ENCODE data around the gene TYK2. TPM values are rescaled to one million over a fixed set of nuclear protein-coding genes. Genes with fewer than 3 reads are reported as not detected.

The TYK2 gene
- total and polyA plus RNA-seq, 9 of the 15 experiments (the other 6 are each of a cell fraction or from before 2014, with no cell fraction given), result 15.0 to 182 (median 85.9) TPM

- TF ChIP-seq MIER1 (IDR thresholded peaks at IDR 0.05; ENCODE audit: low read depth) (no peak), TAF1 (IDR thresholded peaks at IDR 0.05; ENCODE audit: control insufficient read depth, extremely low read depth, insufficient read depth, low read length, severe bottlenecking) (no peak), SP1 (CRISPR knock-in tag; IDR thresholded peaks at IDR 0.05) (peak; percentile 91), MGA (IDR thresholded peaks at IDR 0.05) (peak; percentile 58), ZNF589 (CRISPR knock-in tag; IDR thresholded peaks at IDR 0.05; ENCODE audit: low read depth) (no peak), CREB1 (IDR thresholded peaks at IDR 0.05) (no peak), CREB1 (CRISPR knock-in tag; IDR thresholded peaks at IDR 0.05) (peak; percentile 50; the same call in 1 of the 2 replicates), HIVEP1 (CRISPR knock-in tag; IDR thresholded peaks at IDR 0.05) (no peak), YY1 (IDR thresholded peaks at IDR 0.05; ENCODE audit: borderline replicate concordance in 1 of 3, control insufficient read depth in 1 of 3, extremely low read depth in 1 of 3, insufficient read depth in 3 of 3, insufficient read length in 1 of 3, insufficient replicate concordance in 2 of 3, low read depth in 1 of 3, low read length in 2 of 3) (peak in 2 of 3 experiments; percentile 38 to 58), ZNF134 (CRISPR knock-in tag; conservative IDR thresholded peaks at IDR 0.05) (no peak), CTCF (IDR thresholded peaks at IDR 0.05 in 2 of 3, conservative IDR thresholded peaks at IDR 0.05 in 1 of 3; ENCODE audit: insufficient read depth in 2 of 3, low read depth in 1 of 3, low read length in 3 of 3) (peak; percentile 38 to 39 (median 38); a peak in 4 of 6 replicates), SRSF3 (IDR thresholded peaks at IDR 0.05; ENCODE audit: insufficient read depth, low read length) (no peak), HMGN3 (IDR thresholded peaks at IDR 0.05; ENCODE audit: borderline replicate concordance, extremely low read depth, insufficient read length, low read depth, low read length) (peak; percentile 53)
Observed at GRCh38 chr19:10334588-10335351, 45.6 kb downstream of the TYK2 start (continued).

Measured in K562 (cell line).